ENCODE results near the gene VSTM2L.

VSTM2L gene

GRCh38 chr20:37980383-37980782 lies 77.5 kb downstream of the VSTM2L start:
- no peaks in the 10 kb centered on the region for H3K27me3 ChIP-seq
- peaks cover 12% of the 10 kb centered on the region for H3K4me1 ChIP-seq
- no peak for DNase-seq
- peaks cover 4% of the 10 kb centered on the region; the same call in 1 of the 2 replicates for H3K36me3 ChIP-seq
- H3K9me3 ChIP-seq: peaks cover 4% of the 10 kb centered on the region; the same call in 1 of the 2 replicates
- H3K4me3 ChIP-seq (ENCODE audit: low read depth, low read length): no peak overlapping the region
- no peak for TF ChIP-seq CTCF (IDR thresholded peaks at IDR 0.05; ENCODE audit: low read depth, low read length)

GRCh38 chr20:37980876-37981275 lies 77.9 kb downstream of the VSTM2L start:
- DNase-seq: no peak
- H3K4me1 ChIP-seq: peaks cover 13% of the 10 kb centered on the region
- TF ChIP-seq CTCF (IDR thresholded peaks at IDR 0.05; ENCODE audit: low read depth, low read length): no peak
- peaks cover 4% of the 10 kb centered on the region for H3K36me3 ChIP-seq
- no peak overlapping the region for H3K4me3 ChIP-seq (ENCODE audit: low read depth, low read length)
- peaks cover 4% of the 10 kb centered on the region; the same call in 1 of the 2 replicates for H3K9me3 ChIP-seq
- H3K27me3 ChIP-seq: no peaks in the 10 kb centered on the region

- H3K27me3 ChIP-seq: no peaks in the 10 kb centered on the region
- DNase-seq: no peak
- H3K36me3 ChIP-seq: peaks cover 4% of the 10 kb centered on the region
- peaks cover 4% of the 10 kb centered on the region; the same call in 1 of the 2 replicates for H3K9me3 ChIP-seq
- no peak for TF ChIP-seq CTCF (IDR thresholded peaks at IDR 0.05; ENCODE audit: low read depth, low read length)
- peaks cover 20% of the 10 kb centered on the region for H3K4me1 ChIP-seq
- no peak overlapping the region for H3K4me3 ChIP-seq (ENCODE audit: low read depth, low read length)
These were observed 78.6 kb downstream of the VSTM2L start for GRCh38 chr20:37981568-37981967.

DNA sequence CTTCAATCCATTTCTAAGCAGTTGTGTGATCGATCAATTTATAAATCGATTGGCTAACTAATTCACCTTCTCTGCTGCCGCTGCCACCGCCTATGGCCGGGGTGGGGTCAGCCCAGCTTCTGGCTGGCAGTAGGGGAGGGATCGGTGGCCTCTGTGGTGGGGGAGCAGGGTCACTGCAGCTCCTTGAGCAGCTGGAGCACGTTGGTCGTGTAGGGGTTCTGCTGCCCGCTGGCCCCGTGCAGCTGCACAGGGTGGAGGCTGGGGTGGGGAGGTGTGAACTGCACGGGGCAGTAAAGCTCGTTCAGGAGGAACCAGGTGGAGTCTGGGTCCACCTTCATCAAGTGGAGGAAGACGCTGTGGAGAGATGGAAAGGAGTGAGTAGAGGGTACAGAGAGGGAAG lies 80.4 kb downstream of the VSTM2L start:
- H3K4me3 ChIP-seq (ENCODE audit: low read depth, low read length): no peak overlapping the region
- peaks cover 4% of the 10 kb centered on the region; the same call in 1 of the 2 replicates for H3K9me3 ChIP-seq
- no peak for TF ChIP-seq CTCF (IDR thresholded peaks at IDR 0.05; ENCODE audit: low read depth, low read length)
- H3K27me3 ChIP-seq: no peaks in the 10 kb centered on the region
- DNase-seq: no peak
- H3K36me3 ChIP-seq: peaks cover 4% of the 10 kb centered on the region
- H3K4me1 ChIP-seq: peaks cover 30% of the 10 kb centered on the region

- Histone ChIP-seq H3K4me1 (peaks cover 39% of the 10 kb centered on the region), H3K9me3 (peaks cover 4% of the 10 kb centered on the region; the same call in 1 of the 2 replicates)
These were observed 81.3 kb downstream of the VSTM2L start for GRCh38 chr20:37984018-37984785.

More at GRCh38 chr20:37984018-37984785, 81.3 kb downstream of the VSTM2L start:
- no peak for TF ChIP-seq CTCF (IDR thresholded peaks at IDR 0.05; ENCODE audit: low read depth, low read length)
- Histone ChIP-seq H3K4me3 (ENCODE audit: low read depth, low read length) (no peak overlapping the region), H3K36me3 (peaks cover 4% of the 10 kb centered on the region), H3K27me3 (no peaks in the 10 kb centered on the region)
- peak; percentile 56 for DNase-seq

Measured in BE2C (cell line).